ENCODE results near the gene ATAD1. TPM values are rescaled to one million over a fixed set of nuclear protein-coding genes. Genes with fewer than 3 reads are reported as not detected.

Gene ATAD1
- total and polyA plus RNA-seq, 9 of the 15 experiments (the other 6 are each of a cell fraction or from before 2014, with no cell fraction given): 11.3 to 33.8 (median 27.3) TPM

- intact Hi-C loops (cut with micrococcal nuclease) (no loop called here), in situ Hi-C loops (cut with MboI) (no loop called here)
- DNase-seq (ENCODE audit: extremely low read depth in 1 of 4, low spot score in 3 of 4): no peak
- H3K9me1 ChIP-seq (ENCODE audit: control insufficient read depth, insufficient read depth, low read length): no peaks in the 10 kb centered on the region
- no peak overlapping the region for H3K27ac ChIP-seq (ENCODE audit: extremely low read depth, low read depth, low read length)
- no peaks in the 10 kb centered on the region for H4K20me1 ChIP-seq (replicated peaks; ENCODE audit: control insufficient read depth, insufficient read depth, low read length)
- H3K9ac ChIP-seq (ENCODE audit: insufficient read depth in 1 of 2, low read depth in 2 of 2, low read length in 2 of 2): no peak overlapping the region
- ChIA-PET POLR2A (no interaction called here), CTCF (ENCODE audit: low intra/inter-chr PET ratio) (no interaction called here)
- no peak for ATAC-seq
- no peak overlapping the region for H3K4me2 ChIP-seq (ENCODE audit: insufficient read depth, low read length)
- H3K4me1 ChIP-seq (replicated peaks in 1 of 2; ENCODE audit: control insufficient read depth in 2 of 2, insufficient read depth in 2 of 2, low read length in 2 of 2): no peaks in the 10 kb centered on the region
- peaks cover 20% of the 10 kb centered on the region; the same call in 2 of the 3 replicates for H3K79me2 ChIP-seq (ENCODE audit: control insufficient read depth, insufficient read depth, low read length)
- WGBS (ENCODE audit: insufficient coverage, low coverage, missing lambda C conversion rate): 78% methylated on average over 3 of the region's 3 CpGs
- H2AFZ ChIP-seq (ENCODE audit: low read depth, low read length): no peak overlapping the region
- H3K27me3 ChIP-seq (ENCODE audit: control insufficient read depth in 2 of 2, insufficient read depth in 2 of 2, low read length in 2 of 2): no peaks in the 10 kb centered on the region
- H3K36me3 ChIP-seq (ENCODE audit: control insufficient read depth, insufficient read depth, low read length): peaks cover 53% of the 10 kb centered on the region; the same call in 2 of the 3 replicates
- FAIRE-seq: no peak
- H3K9me3 ChIP-seq (replicated peaks; ENCODE audit: control insufficient read depth, insufficient read depth, low read depth, low read length): no peaks in the 10 kb centered on the region
- BruUV-seq (replicated peaks): no TSS peak
- H3K4me3 ChIP-seq: no peak overlapping the region
- no peak for TF ChIP-seq NR2C2 (CRISPR knock-in tag; IDR thresholded peaks at IDR 0.05)
- no peak for TF ChIP-seq NR2C2 (tag; IDR thresholded peaks at IDR 0.05)
- no peak for TF ChIP-seq ZNF354B (CRISPR knock-in tag; IDR thresholded peaks at IDR 0.05)
- TF ChIP-seq ZNF232 (CRISPR knock-in tag; IDR thresholded peaks at IDR 0.05): no peak
- no peak for TF ChIP-seq XRCC4 (IDR thresholded peaks at IDR 0.05; ENCODE audit: extremely low read depth, insufficient read depth, insufficient read length)
- no peak for TF ChIP-seq SAFB (IDR thresholded peaks at IDR 0.05; ENCODE audit: borderline replicate concordance, low read depth, low read length)
- no peak for TF ChIP-seq ARID2 (IDR thresholded peaks at IDR 0.05)
- no peak for TF ChIP-seq NCOA2 (IDR thresholded peaks at IDR 0.05; ENCODE audit: partially characterized antibody in 2 of 2)
- TF ChIP-seq RBM22 (IDR thresholded peaks at IDR 0.05; ENCODE audit: low read depth, low read length, poor library complexity, severe bottlenecking): no peak
- no peak for TF ChIP-seq MCM2 (IDR thresholded peaks at IDR 0.05; ENCODE audit: low read depth)
- no peak for TF ChIP-seq HDAC1 (IDR thresholded peaks at IDR 0.05)
- TF ChIP-seq NFIC (IDR thresholded peaks at IDR 0.05): no peak
- no peak for TF ChIP-seq ZNF609 (CRISPR knock-in tag; IDR thresholded peaks at IDR 0.05; ENCODE audit: borderline replicate concordance)
- no peak for TF ChIP-seq ZBTB8A (IDR thresholded peaks at IDR 0.05; ENCODE audit: partially characterized antibody)
- no peak for TF ChIP-seq SRSF7 (optimal IDR thresholded peaks at IDR 0.05; ENCODE audit: low read depth, low read length)
- no peak for TF ChIP-seq FOXM1 (IDR thresholded peaks at IDR 0.05; ENCODE audit: low read depth)
- TF ChIP-seq FOXM1 (CRISPR knock-in tag; IDR thresholded peaks at IDR 0.05; ENCODE audit: low read depth): no peak
- TF ChIP-seq ZNF384 (IDR thresholded peaks at IDR 0.05; ENCODE audit: low read depth, low read length): no peak
These were observed 23.7 kb downstream of the ATAD1 start for GRCh38 chr10:87794285-87794684.
